Suprapubic skin (tissue), 4 donors: ENCODE results near the gene ABLIM3. TPM values are rescaled to one million over a fixed set of nuclear protein-coding genes. Genes with fewer than 3 reads are reported as not detected.

ENCODE experiments used
- DNase-seq, 2 donors: peaks; one replicate each; pipeline ENCODE4 v3.0.0-alpha.2; 2019; ENCODE audit warnings: low spot score in 2 of 2
- H3K27ac ChIP-seq: fragments of 200-600 bp; sonication (generic); one replicate; pipeline ENCODE4 v1.5.1; 2019
- H3K27me3 ChIP-seq: fragments of 200-600 bp; sonication (generic); one replicate; pipeline ENCODE4 v1.5.1; 2019
- H3K36me3 ChIP-seq: fragments of 200-600 bp; sonication (generic); one replicate; pipeline ENCODE4 v1.5.1; 2019
- H3K4me1 ChIP-seq: fragments of 200-600 bp; sonication (generic); one replicate; pipeline ENCODE4 v1.5.1; 2019
- H3K4me3 ChIP-seq: fragments of 200-600 bp; sonication (generic); one replicate; pipeline ENCODE4 v1.5.1; 2019; ENCODE audit warnings: mild to moderate bottlenecking
- H3K9me3 ChIP-seq: fragments of 200-600 bp; sonication (generic); one replicate; pipeline ENCODE4 v1.5.1; 2019
- EP300 ChIP-seq: sonication (generic); formaldehyde crosslinking; IDR thresholded peaks from one replicate; pipeline ENCODE4 v1.6.1; 2017; ENCODE audit warnings: antibody characterized with exemption
- POLR2A ChIP-seq, 2 donors: fragments of 450-650 bp; IDR thresholded peaks; one replicate each; pipeline ENCODE4 v1.6.1; 2017; ENCODE audit warnings: antibody characterized with exemption in 2 of 2, mild to moderate bottlenecking in 2 of 2, moderate library complexity in 2 of 2
- POLR2AphosphoS5 ChIP-seq, 3 donors: sonication (generic); formaldehyde crosslinking; IDR thresholded peaks; one replicate each; pipeline ENCODE4 v1.6.1; 2017; ENCODE audit warnings: antibody characterized with exemption in 3 of 3
- WGBS: methylation state at CpG from one replicate; pipeline ENCODE4 v1.1.5; 2018; 5-methylcytosine and 5-hydroxymethylcytosine counted together
- total RNA-seq, 4 donors: library from RNA; depleted of rRNA; stranded (reverse); fragments of >200 nt; gene quantifications; one replicate each; pipeline ENCODE4 v1.1.0, GENCODE V29; 2016
- TF ChIP-seq, protein P1 (sequence below), 2 donors: fragments of 200-600 bp in 1 of 2; fragments of 450-650 bp in 1 of 2; sonication (generic) in 1 of 2; IDR thresholded peaks; one replicate each; pipeline ENCODE4 v1.5.1; 2016 to 2019; ENCODE audit warnings: antibody characterized with exemption in 2 of 2, mild to moderate bottlenecking in 1 of 2, moderate library complexity in 1 of 2

ABLIM3 gene
- total RNA-seq, 4 donors from 2014 or later: 4.7 to 22.6 (median 13.4) TPM

DNA sequence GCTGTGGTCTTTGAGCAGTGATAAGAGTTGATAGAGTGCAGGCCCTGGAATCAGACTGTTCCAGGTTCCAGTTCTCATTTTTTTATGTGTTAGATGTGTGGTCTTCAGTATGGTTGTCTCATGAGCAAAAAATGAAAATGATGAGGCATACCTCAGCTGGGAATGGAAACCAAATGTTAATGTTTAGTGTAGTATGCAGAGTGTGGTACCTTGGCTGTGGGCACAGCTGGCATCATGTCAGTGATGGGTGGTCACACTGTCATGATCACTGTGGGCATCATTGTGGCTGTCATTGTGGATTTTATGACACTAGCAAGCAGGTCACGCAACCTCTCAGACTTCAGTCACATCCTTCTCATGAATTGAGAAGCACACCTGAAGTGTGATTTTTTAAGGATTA, 6.4 kb downstream of the ABLIM3 start:
- Histone ChIP-seq H3K4me1 (peaks cover 27% of the 10 kb centered on the region), H3K4me3 (no peak overlapping the region), H3K9me3 (no peaks in the 10 kb centered on the region), H3K36me3 (no peaks in the 10 kb centered on the region), H3K27me3 (no peaks in the 10 kb centered on the region), H3K27ac (no peak overlapping the region)
- 86% methylated on average over 1 of the region's 1 CpG for WGBS
- TF ChIP-seq, protein P1, sequence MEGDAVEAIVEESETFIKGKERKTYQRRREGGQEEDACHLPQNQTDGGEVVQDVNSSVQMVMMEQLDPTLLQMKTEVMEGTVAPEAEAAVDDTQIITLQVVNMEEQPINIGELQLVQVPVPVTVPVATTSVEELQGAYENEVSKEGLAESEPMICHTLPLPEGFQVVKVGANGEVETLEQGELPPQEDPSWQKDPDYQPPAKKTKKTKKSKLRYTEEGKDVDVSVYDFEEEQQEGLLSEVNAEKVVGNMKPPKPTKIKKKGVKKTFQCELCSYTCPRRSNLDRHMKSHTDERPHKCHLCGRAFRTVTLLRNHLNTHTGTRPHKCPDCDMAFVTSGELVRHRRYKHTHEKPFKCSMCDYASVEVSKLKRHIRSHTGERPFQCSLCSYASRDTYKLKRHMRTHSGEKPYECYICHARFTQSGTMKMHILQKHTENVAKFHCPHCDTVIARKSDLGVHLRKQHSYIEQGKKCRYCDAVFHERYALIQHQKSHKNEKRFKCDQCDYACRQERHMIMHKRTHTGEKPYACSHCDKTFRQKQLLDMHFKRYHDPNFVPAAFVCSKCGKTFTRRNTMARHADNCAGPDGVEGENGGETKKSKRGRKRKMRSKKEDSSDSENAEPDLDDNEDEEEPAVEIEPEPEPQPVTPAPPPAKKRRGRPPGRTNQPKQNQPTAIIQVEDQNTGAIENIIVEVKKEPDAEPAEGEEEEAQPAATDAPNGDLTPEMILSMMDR (IDR thresholded peaks at IDR 0.05): no peak
- TF ChIP-seq POLR2AphosphoS5 (IDR thresholded peaks at IDR 0.05): no peak
- no peak for TF ChIP-seq EP300
- TF ChIP-seq POLR2A (IDR thresholded peaks at IDR 0.05): no peak
- no peak for DNase-seq

DNA sequence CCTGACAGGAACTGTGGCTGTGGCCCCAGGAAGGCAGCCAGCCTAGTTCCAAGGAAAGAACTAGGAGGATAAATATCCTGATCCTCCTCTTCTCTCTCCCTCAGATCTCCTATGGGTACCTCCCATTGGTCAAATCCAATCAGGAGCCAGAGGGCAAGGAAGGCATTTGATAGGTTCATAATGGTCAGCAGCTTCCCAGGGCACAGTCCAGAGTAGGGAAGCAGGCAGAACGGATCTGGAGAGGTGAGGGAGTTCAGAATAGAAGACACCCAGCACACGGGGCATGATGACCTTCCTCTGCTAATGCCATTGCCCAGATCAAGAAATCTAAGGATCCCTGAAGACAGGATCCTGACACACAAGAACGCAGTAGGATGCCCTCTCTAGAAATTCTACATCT, 8.6 kb downstream of the ABLIM3 start:
- H3K27ac ChIP-seq: no peak overlapping the region
- no peaks in the 10 kb centered on the region for H3K27me3 ChIP-seq
- H3K9me3 ChIP-seq: no peaks in the 10 kb centered on the region
- no peak for DNase-seq
- peaks cover 26% of the 10 kb centered on the region for H3K4me1 ChIP-seq
- TF ChIP-seq, protein P1 (IDR thresholded peaks at IDR 0.05): no peak
- TF ChIP-seq POLR2AphosphoS5 (IDR thresholded peaks at IDR 0.05) (no peak), EP300 (no peak), POLR2A (IDR thresholded peaks at IDR 0.05) (no peak)
- no peaks in the 10 kb centered on the region for H3K36me3 ChIP-seq
- no peak overlapping the region for H3K4me3 ChIP-seq
- WGBS: 67% methylated on average over 3 of the region's 3 CpGs

DNA sequence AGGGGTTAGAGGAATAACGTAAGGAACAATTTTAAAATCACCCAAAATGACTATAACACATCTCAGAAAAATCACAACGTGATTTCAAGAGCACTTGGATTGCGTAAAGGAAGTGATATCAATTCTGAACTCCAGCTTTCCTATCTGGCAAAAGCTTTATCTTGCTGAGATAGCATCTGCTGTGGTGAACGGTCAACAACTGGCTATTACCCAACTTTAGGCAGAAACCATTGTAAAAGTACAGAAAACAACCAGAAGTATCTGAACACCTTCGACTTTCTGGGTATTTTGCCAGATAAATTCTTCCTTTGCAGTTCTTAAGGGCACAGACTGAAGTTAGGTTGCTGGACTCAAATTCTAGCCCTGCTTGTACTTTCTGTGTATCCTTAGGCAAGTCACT, 9.2 kb downstream of the ABLIM3 start:
- H3K36me3 ChIP-seq: no peaks in the 10 kb centered on the region
- peaks cover 26% of the 10 kb centered on the region for H3K4me1 ChIP-seq
- no peak overlapping the region for H3K4me3 ChIP-seq
- H3K27me3 ChIP-seq: no peaks in the 10 kb centered on the region
- TF ChIP-seq, protein P1 (IDR thresholded peaks at IDR 0.05): no peak
- TF ChIP-seq POLR2A (IDR thresholded peaks at IDR 0.05): no peak
- no peak for TF ChIP-seq EP300
- no peak for TF ChIP-seq POLR2AphosphoS5 (IDR thresholded peaks at IDR 0.05)
- WGBS: 51% methylated on average over 5 of the region's 5 CpGs
- DNase-seq: no peak
- no peaks in the 10 kb centered on the region for H3K9me3 ChIP-seq
- no peak overlapping the region for H3K27ac ChIP-seq

DNA sequence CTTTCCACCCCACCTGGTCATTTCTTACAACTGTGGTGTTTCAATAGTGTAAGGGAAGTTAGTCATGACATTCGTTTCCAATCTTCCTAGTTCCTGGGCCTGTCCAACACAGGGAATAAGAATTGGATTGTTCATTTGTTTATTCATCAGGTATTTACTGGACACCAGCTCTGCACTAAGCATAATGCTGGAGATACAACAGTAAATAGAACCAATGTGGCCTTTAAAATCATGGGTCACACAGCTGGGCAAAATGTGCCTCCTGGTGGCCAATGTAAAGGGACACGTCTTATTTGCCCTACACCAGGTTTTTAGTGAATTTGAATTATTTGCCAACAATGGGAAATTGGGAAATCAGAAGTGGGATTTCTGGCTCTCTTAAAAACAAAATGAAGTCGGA, 10.4 kb downstream of the ABLIM3 start:
- Histone ChIP-seq H3K36me3 (no peaks in the 10 kb centered on the region), H3K4me1 (peaks cover 26% of the 10 kb centered on the region), H3K27ac (no peak overlapping the region), H3K9me3 (no peaks in the 10 kb centered on the region), H3K4me3 (no peak overlapping the region), H3K27me3 (no peaks in the 10 kb centered on the region)
- no peak for DNase-seq
- no peak for TF ChIP-seq EP300
- TF ChIP-seq, protein P1 (IDR thresholded peaks at IDR 0.05): no peak
- TF ChIP-seq POLR2AphosphoS5 (IDR thresholded peaks at IDR 0.05): no peak
- no peak for TF ChIP-seq POLR2A (IDR thresholded peaks at IDR 0.05)
- 74% methylated on average over 3 of the region's 3 CpGs for WGBS

DNA sequence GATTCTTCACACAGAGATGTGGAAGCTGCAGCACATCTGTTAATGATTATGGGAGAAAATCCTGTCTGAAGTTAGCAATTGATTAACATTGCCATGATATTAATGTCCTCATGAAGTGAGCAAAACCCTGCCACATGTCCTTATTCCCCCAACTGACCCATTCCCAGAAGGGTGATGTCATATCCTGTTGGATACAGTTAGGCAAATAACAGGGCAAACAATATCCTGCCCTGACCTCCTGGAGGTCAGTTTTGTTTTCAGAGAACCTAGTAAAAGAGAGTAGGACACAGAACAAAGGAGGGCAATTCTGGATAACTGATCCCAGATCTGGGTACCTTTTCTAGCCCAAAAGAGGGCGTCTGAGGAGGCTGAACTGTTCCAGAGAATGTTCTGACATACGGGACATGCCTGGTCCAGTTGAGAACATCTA, 11.0 kb downstream of the ABLIM3 start:
- 64% methylated on average over 2 of the region's 2 CpGs for WGBS
- peak overlapping the region; percentile 57 for H3K27ac ChIP-seq

More for the DNA sequence above, 11.0 kb downstream of the ABLIM3 start:
- peaks cover 26% of the 10 kb centered on the region for H3K4me1 ChIP-seq
- H3K9me3 ChIP-seq: no peaks in the 10 kb centered on the region
- H3K4me3 ChIP-seq: no peak overlapping the region
- no peaks in the 10 kb centered on the region for H3K27me3 ChIP-seq
- TF ChIP-seq POLR2A (IDR thresholded peaks at IDR 0.05) (no peak), POLR2AphosphoS5 (IDR thresholded peaks at IDR 0.05) (no peak), EP300 (no peak)
- TF ChIP-seq, protein P1 (IDR thresholded peaks at IDR 0.05): no peak
- no peaks in the 10 kb centered on the region for H3K36me3 ChIP-seq
- DNase-seq: no peak
